Skin of body (tissue), 2 donors: ENCODE results near the gene STK17A. TPM values are rescaled to one million over a fixed set of nuclear protein-coding genes. Genes with fewer than 3 reads are reported as not detected.
"Not testable (repeated sequence)": the region's sequence is repeated elsewhere in the genome, so short reads cannot be mapped to it uniquely, and the experiment has no call there.

Source experiments
- DNase-seq: peaks from one replicate; lab custom pipeline; 2025; lab: John Stamatoyannopoulos, UW
- total RNA-seq: library from RNA; depleted of rRNA; stranded (reverse); fragments of >200 nt; gene quantifications from one replicate; pipeline ENCODE4 v1.2.3, GENCODE V29; 2014

The STK17A gene
- total RNA-seq, 1 donor from 2014 or later, result 26.6 TPM

GRCh38 chr7:43656997-43657396 is 74.1 kb downstream of the STK17A start:
- DNase-seq, result no peak

GRCh38 chr7:43658718-43659548 is 76.0 kb downstream of the STK17A start:
- no peak for DNase-seq

GRCh38 chr7:43659549-43659896 is 76.6 kb downstream of the STK17A start:
- no peak for DNase-seq

DNA sequence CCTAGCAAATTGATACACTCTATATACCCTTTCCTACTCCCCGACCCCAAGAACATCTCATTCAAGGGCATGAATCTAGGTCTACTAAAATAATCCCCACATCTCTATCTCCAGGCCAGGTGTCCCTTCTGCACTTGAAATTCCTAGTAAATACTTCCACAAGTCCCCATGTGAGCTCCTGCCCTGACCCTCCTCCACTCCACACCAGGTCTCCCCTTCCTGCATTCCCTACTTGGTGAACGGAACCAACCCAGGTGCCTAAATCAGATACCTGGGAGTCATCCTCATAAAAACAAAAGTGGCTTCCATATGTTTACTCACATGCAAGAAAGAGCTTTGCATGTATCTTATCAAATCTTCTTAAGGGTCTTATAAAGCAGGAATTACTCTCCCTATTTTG is 77.2 kb downstream of the STK17A start:
- no peak for DNase-seq

- DNase-seq, result no peak
These were observed 81.8 kb downstream of the STK17A start for GRCh38 chr7:43664681-43665080.

DNA sequence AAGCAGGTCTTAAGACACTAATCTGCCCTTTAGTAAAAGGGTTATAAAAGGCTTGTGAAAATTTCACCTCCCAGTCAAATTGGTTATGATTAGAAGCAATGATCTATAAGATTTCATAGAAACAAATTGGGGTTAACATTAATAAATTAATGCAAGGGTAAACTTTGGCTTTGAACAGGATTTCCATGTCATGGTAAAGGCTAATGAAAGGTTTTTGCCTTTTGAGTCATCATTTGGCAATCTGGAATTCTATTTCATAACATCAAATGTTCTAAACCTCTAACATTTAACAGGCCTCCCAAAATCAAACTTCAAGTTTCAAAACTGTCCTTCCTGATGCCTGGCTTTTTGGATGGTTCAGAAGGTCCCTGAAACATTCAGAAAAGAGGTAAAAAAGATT is 84.0 kb downstream of the STK17A start:
- DNase-seq, result no peak

DNA sequence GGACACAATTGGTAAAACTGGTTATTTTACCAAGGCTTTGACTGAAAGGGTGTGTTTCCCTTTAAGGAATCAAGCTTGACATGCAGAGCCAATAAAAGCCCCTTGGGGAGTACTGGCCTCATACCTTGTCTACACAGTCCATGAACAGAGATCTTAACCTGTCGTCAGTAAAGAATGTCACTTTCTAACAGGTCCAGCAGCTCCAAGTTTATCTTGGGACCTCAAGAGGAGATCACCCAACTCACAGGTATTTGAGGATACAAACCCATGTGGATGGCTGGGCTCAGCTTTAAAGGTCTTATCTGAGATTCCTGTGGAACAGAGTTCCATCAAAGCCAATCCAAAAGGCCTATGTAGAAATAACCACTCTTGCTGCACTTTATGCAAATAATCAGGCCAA is 85.1 kb downstream of the STK17A start:
- no peak for DNase-seq

DNA sequence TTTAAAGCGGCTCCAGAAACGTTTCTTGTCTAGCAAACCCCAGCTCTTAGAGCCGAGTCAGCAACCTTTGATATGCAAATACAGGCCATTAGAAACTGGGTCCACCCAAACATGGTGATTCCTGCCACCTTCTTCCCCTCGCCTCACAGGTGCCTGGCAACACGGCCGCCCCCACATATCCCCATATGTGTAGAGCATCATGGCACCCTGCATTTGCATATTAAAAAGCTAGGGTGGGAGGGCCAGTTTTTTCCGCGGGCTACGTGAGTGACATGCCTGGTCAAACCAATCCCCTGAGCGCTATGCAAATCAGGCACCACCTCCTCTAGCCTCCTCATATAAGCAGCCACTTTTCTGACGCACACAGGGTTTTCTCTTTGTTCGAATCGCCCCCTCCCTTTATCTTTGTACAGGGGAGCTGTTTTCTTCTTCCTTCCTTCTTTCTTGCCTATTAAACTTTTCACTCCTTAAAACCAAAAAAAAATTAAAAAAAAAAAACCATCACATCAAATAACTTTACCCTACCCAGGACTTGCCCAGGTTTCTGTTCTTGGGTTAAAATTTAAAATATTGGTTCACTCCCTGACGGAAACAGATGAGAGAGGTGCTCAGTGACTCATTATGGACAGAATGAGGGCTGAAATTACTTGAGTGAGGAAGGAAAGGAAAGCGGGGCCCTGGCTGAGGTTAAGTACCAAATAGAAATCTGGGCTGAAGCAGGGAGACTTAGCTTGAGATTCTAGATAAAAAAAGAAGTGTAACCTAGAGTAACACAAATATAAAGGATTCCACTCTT is 86.6 kb downstream of the STK17A start:
- no peak for DNase-seq

GRCh38 chr7:43671521-43671920 is 88.6 kb downstream of the STK17A start:
- DNase-seq, result no peak

DNA sequence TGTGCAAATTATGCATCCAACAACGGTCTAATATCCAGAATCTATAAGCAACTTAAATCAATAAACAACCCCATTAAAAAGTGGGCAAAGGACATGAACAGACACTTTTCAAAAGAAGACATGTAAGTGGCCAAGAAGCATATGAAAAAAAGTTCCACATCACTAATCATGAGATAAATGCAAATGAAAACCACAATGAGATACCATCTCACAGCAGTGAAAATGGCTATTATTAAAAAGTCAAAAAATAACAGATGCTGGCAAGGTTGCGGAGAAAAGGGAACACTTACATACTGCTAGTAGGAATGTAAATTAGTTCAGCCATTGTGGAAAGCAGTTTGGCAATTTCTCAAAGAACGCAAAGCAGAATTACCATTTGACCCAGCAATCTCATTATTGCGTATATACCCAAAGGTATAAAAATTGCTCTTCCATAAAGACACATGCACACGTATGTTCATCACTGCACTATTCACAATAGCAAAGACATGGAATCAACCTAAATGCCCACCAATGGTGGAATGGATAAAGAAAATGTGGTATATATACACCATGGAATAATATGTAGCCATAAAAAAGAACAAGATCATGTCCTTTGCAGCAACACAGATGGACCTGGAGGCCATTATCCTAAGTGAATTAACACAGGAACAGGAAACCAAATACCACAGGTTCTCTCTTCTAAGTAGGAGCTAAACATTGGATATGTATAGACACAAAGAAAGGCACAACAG is 90.5 kb downstream of the STK17A start:
- DNase-seq, result not testable (repeated sequence)

GRCh38 chr7:43674559-43675436 is 91.9 kb downstream of the STK17A start:
- no peak for DNase-seq

Other genes starting within 250 kb of the STK17A start
- 47.9 TPM for gene COA1, start 146.4 kb downstream of the STK17A start, total RNA-seq
- 19.0 TPM for gene BLVRA, start 175.6 kb downstream of the STK17A start, total RNA-seq